GM13977 (cell line): ENCODE results near the gene CUL9.

ENCODE experiments used
- DNase-seq: peaks from one replicate; pipeline ENCODE4 v3.0.0; 2012; ENCODE audit warnings: low spot score
- CTCF ChIP-seq: IDR thresholded peaks from 2 replicates; pipeline ENCODE4 v1.5.1; 2012; ENCODE audit warnings: mild to moderate bottlenecking, control low read depth; ENCODE audit not compliant: insufficient read depth; ENCODE audit errors: extremely low read depth, missing control alignments
- in situ Hi-C: fragments of 300-500 bp; cut with MboI; formaldehyde crosslinking; loops from one replicate; pipeline ENCODE4 v1.12.0; 2022; ENCODE audit warnings: low sequenced_read_pairs, low pct_unique_long_range_greater_than_20kb, mixed read lengths, inconsistent platforms; ENCODE audit not compliant: unreplicated experiment

The CUL9 gene

GRCh38 chr6:43263314-43264178 is 81.5 kb downstream of the CUL9 start:
- DNase-seq, result peak; percentile 97
- TF ChIP-seq CTCF, result peak; percentile 94
- in situ Hi-C loops, result no loop called here

- no peak for DNase-seq
- no peak for TF ChIP-seq CTCF
- in situ Hi-C loops, result no loop called here
Observed at GRCh38 chr6:43264599-43265145, 82.7 kb downstream of the CUL9 start.

GRCh38 chr6:43265564-43265963 is 83.6 kb downstream of the CUL9 start:
- no peak for TF ChIP-seq CTCF
- no peak for DNase-seq
- in situ Hi-C loops, result no loop called here

- in situ Hi-C loops, result no loop called here
- no peak for DNase-seq
- no peak for TF ChIP-seq CTCF
Observed at GRCh38 chr6:43267619-43268354, 85.8 kb downstream of the CUL9 start.

- DNase-seq, result no peak
- in situ Hi-C loops, result no loop called here
- TF ChIP-seq CTCF, result no peak
Observed at GRCh38 chr6:43268355-43268700, 86.3 kb downstream of the CUL9 start.

GRCh38 chr6:43268782-43269272 is 86.8 kb downstream of the CUL9 start:
- in situ Hi-C loops, result no loop called here
- TF ChIP-seq CTCF, result no peak
- no peak for DNase-seq
